ENCODE results near the gene SNX21.

DNA sequence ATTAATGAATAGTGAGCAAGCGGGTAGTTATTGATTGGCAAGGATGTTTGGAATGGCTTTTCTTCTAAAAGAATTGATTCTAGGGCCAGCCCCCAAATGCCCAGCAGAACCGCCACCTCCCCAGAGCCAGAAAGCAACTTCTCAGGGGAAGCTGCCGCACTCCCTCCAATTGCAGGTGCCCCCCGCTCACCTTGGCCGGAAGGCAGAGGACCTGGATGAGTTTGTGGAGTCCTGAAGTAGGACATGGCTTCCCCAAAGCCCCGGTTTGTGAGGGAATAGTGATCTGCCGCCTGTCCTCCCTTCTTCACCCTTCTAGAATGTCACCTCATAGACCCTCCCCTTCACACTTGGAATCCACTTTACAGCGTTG, 53.7 kb downstream of the SNX21 start, which contains the start of gene SPATA25:
- TF ChIP-seq, protein P1, sequence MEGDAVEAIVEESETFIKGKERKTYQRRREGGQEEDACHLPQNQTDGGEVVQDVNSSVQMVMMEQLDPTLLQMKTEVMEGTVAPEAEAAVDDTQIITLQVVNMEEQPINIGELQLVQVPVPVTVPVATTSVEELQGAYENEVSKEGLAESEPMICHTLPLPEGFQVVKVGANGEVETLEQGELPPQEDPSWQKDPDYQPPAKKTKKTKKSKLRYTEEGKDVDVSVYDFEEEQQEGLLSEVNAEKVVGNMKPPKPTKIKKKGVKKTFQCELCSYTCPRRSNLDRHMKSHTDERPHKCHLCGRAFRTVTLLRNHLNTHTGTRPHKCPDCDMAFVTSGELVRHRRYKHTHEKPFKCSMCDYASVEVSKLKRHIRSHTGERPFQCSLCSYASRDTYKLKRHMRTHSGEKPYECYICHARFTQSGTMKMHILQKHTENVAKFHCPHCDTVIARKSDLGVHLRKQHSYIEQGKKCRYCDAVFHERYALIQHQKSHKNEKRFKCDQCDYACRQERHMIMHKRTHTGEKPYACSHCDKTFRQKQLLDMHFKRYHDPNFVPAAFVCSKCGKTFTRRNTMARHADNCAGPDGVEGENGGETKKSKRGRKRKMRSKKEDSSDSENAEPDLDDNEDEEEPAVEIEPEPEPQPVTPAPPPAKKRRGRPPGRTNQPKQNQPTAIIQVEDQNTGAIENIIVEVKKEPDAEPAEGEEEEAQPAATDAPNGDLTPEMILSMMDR (IDR thresholded peaks at IDR 0.05; ENCODE audit: borderline replicate concordance, extremely low read depth, low read length, poor library complexity, severe bottlenecking) = no peak
- TF ChIP-seq EZH2 (IDR thresholded peaks at IDR 0.05; ENCODE audit: borderline replicate concordance, low read depth, low read length, severe bottlenecking) = no peak
